DOHH2 (cell line): ENCODE results near the gene COL23A1.

Experiments used
- H3F3A ChIP-seq: fragments of 200-600 bp; sonication (generic), shearing (Covaris generic); 2 replicates; pipeline ENCODE4 v1.6.0; 2016; ENCODE audit warnings: antibody characterized with exemption, mild to moderate bottlenecking; ENCODE audit not compliant: control insufficient read depth, insufficient read depth
- H3K27ac ChIP-seq: fragments of 200-600 bp; sonication (generic); 2 replicates; pipeline ENCODE4 v1.5.1; 2014; ENCODE audit warnings: low read depth, mild to moderate bottlenecking, low read length, moderate library complexity
- H3K27me3 ChIP-seq: fragments of 200-600 bp; sonication (generic); 2 replicates; pipeline ENCODE4 v1.6.1; 2014; ENCODE audit warnings: mild to moderate bottlenecking, low read length, mixed read lengths; ENCODE audit not compliant: control insufficient read depth
- H3K36me3 ChIP-seq: fragments of 200-600 bp; sonication (generic); 2 replicates; pipeline ENCODE4 v1.6.1; 2014; ENCODE audit warnings: mild to moderate bottlenecking, low read length, moderate library complexity, mixed read lengths; ENCODE audit not compliant: control insufficient read depth
- H3K4me1 ChIP-seq: fragments of 200-600 bp; sonication (generic); 2 replicates; pipeline ENCODE4 v1.6.1; 2014; ENCODE audit warnings: mild to moderate bottlenecking, low read length, mixed read lengths; ENCODE audit not compliant: control insufficient read depth
- H3K4me2 ChIP-seq: fragments of 200-600 bp; sonication (generic); 2 replicates; pipeline ENCODE4 v1.6.0; 2014; ENCODE audit warnings: mild to moderate bottlenecking, low read length, moderate library complexity
- H3K4me3 ChIP-seq: fragments of 200-600 bp; sonication (generic); 2 replicates; pipeline ENCODE4 v1.5.1; 2014; ENCODE audit warnings: mild to moderate bottlenecking, low read length, mixed read lengths
- H3K79me2 ChIP-seq: fragments of 200-600 bp; sonication (generic); 2 replicates; pipeline ENCODE4 v1.6.1; 2014; ENCODE audit warnings: mild to moderate bottlenecking, low read length, mixed read lengths; ENCODE audit not compliant: control insufficient read depth
- H3K9me2 ChIP-seq: fragments of 200-600 bp; sonication (generic); replicated peaks from 2 replicates; pipeline ENCODE4 v1.6.1; 2014; ENCODE audit warnings: mild to moderate bottlenecking, low read length, mixed read lengths; ENCODE audit not compliant: control insufficient read depth
- H3K9me3 ChIP-seq: fragments of 200-600 bp; sonication (generic); 2 replicates; pipeline ENCODE4 v1.6.1; 2014; ENCODE audit warnings: antibody characterized with exemption, low read length, mixed read lengths; ENCODE audit not compliant: control insufficient read depth, insufficient read depth
- H4K20me1 ChIP-seq: fragments of 200-600 bp; sonication (generic); 2 replicates; pipeline ENCODE4 v1.6.0; 2014; ENCODE audit warnings: low read depth, mild to moderate bottlenecking, antibody characterized with exemption, low read length, moderate library complexity; ENCODE audit not compliant: control insufficient read depth, insufficient read depth
- CTCF ChIP-seq: fragments of 200-600 bp; sonication (generic); IDR thresholded peaks from one replicate; pipeline ENCODE4 v1.5.1; 2014; ENCODE audit warnings: antibody characterized with exemption, mild to moderate bottlenecking, low read depth, low read length; ENCODE audit not compliant: poor library complexity, severe bottlenecking
- EZH2phosphoT487 ChIP-seq: fragments of 200-600 bp; sonication (generic); IDR thresholded peaks from 2 replicates; pipeline ENCODE4 v1.6.1; 2017; ENCODE audit warnings: borderline replicate concordance, mild to moderate bottlenecking, antibody characterized with exemption, low read length, moderate library complexity, mixed read lengths

The COL23A1 gene

DNA sequence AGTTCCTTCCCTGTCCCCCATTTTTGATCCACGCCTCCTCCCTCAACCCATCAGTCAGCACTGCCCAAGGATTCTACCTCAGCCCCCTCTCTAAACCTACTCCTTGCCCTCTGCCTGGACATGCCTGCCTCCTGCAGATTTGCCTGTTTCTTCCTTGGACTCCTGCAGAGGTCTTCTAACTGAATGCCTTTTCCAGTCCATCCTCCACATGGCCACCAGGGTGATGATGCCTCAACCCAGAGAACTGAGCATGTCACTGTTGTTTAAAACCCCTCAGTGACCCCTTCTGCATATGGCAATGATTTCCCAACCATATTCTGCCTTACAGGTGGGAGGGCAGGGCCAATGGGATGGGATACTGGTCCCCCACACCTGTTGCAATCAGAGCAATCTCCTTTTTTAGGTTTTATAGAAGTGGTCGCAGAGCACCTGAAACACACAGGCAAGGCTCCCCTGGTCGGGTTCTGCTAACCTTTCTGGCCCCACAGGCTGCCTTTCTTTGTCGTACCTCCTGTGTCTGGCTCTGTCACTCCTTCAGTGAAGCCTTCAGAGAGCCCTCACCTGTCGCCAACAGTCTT, 366.9 kb downstream of the COL23A1 start:
- Histone ChIP-seq H3K9me2 (no peaks in the 10 kb centered on the region), H3K9me3 (no peaks in the 10 kb centered on the region), H3K27me3 (no peaks in the 10 kb centered on the region), H3K79me2 (peaks cover 20% of the 10 kb centered on the region), H3K27ac (no peak overlapping the region), H3K4me1 (no peaks in the 10 kb centered on the region), H3K36me3 (peaks cover 91% of the 10 kb centered on the region), H3K4me2 (no peak overlapping the region), H3F3A (peaks cover 22% of the 10 kb centered on the region), H4K20me1 (peaks cover 2% of the 10 kb centered on the region), H3K4me3 (no peak overlapping the region)
- TF ChIP-seq EZH2phosphoT487 (no peak), CTCF (no peak)

GRCh38 chr5:178222292-178222691, 367.9 kb downstream of the COL23A1 start:
- H3F3A ChIP-seq = peaks cover 22% of the 10 kb centered on the region
- TF ChIP-seq EZH2phosphoT487 (no peak), CTCF (no peak)
- H3K4me3 ChIP-seq = no peak overlapping the region
- no peaks in the 10 kb centered on the region for H3K27me3 ChIP-seq
- no peaks in the 10 kb centered on the region for H3K4me1 ChIP-seq
- H3K9me2 ChIP-seq = no peaks in the 10 kb centered on the region
- no peak overlapping the region for H3K27ac ChIP-seq
- no peak overlapping the region for H3K4me2 ChIP-seq
- H3K9me3 ChIP-seq = no peaks in the 10 kb centered on the region
- H4K20me1 ChIP-seq = peaks cover 2% of the 10 kb centered on the region; the same call in 1 of the 2 replicates
- H3K36me3 ChIP-seq = peaks cover 83% of the 10 kb centered on the region
- peaks cover 12% of the 10 kb centered on the region for H3K79me2 ChIP-seq

DNA sequence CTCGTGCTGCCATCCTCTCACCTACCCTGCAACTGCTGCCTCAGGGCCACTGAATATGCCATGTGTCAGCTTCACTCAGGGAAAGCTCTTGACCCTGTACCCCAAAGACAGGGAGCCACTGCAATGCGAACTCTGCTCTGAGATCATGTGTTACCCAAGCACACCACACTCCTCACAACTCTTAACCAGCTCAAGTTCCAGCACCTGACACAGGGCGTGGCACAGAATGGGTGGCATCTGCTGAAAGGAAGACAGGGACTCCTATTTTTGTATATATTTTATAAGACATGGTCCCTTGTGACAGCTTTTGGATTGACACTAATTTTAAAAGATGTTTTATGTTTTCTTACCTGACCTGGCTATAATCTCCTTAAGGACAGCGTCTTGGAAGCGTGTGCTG, 368.3 kb downstream of the COL23A1 start:
- Histone ChIP-seq H3K9me3 (no peaks in the 10 kb centered on the region), H3K27me3 (no peaks in the 10 kb centered on the region), H3F3A (peaks cover 25% of the 10 kb centered on the region), H3K9me2 (no peaks in the 10 kb centered on the region), H3K4me3 (no peak overlapping the region), H3K79me2 (peaks cover 8% of the 10 kb centered on the region), H3K27ac (peak overlapping the region; percentile 8; the same call in 1 of the 2 replicates), H3K4me2 (no peak overlapping the region), H3K4me1 (no peaks in the 10 kb centered on the region), H3K36me3 (peaks cover 80% of the 10 kb centered on the region), H4K20me1 (peaks cover 2% of the 10 kb centered on the region; the same call in 1 of the 2 replicates)
- TF ChIP-seq EZH2phosphoT487 (no peak), CTCF (no peak)
